CD14-positive monocyte (primary cell): ENCODE data around the gene UBE2Q1. TPM values are rescaled to one million over a fixed set of nuclear protein-coding genes. Genes with fewer than 3 reads are reported as not detected.

ENCODE experiments used
- DNase-seq, 3 donors: peaks; one replicate each; pipeline ENCODE4 v3.0.0-alpha.2; 2011 to 2022
- H2AFZ ChIP-seq: 2 replicates; pipeline ENCODE4 v1.6.0; 2012; ENCODE audit warnings: mild to moderate bottlenecking, low read depth, low read length, inconsistent platforms; ENCODE audit not compliant: insufficient read depth, poor library complexity, severe bottlenecking
- H3K27ac ChIP-seq, 2 donors: 1 replicate in 1 of 2; 2 replicates in 1 of 2; pipeline ENCODE4 v1.5.1; 2012 to 2013; ENCODE audit warnings: low read length in 2 of 2, control low read depth in 1 of 2, inconsistent platforms in 1 of 2, low read depth in 1 of 2, mild to moderate bottlenecking in 1 of 2
- H3K27me3 ChIP-seq, 2 donors: one replicate each; pipeline versions ENCODE4 v1.6.0 to v1.6.1; 2011 to 2013; ENCODE audit warnings: low read length in 2 of 2; ENCODE audit not compliant: control insufficient read depth in 2 of 2, insufficient read depth in 2 of 2
- H3K36me3 ChIP-seq, 2 donors: replicated peaks in 1 of 2; 1 replicate in 1 of 2; 2 replicates in 1 of 2; pipeline versions ENCODE4 v1.5.1 to v1.6.1; 2012 to 2013; ENCODE audit warnings: low read length in 2 of 2, control low read depth in 1 of 2, inconsistent platforms in 1 of 2, mild to moderate bottlenecking in 1 of 2; ENCODE audit not compliant: insufficient read depth in 2 of 2, control insufficient read depth in 1 of 2
- H3K4me1 ChIP-seq, 2 donors: 1 replicate in 1 of 2; 2 replicates in 1 of 2; pipeline versions ENCODE4 v1.5.1 to v1.6.1; 2012 to 2013; ENCODE audit warnings: low read length in 2 of 2, control low read depth in 1 of 2, inconsistent platforms in 1 of 2, mild to moderate bottlenecking in 1 of 2, moderate library complexity in 1 of 2; ENCODE audit not compliant: insufficient read depth in 2 of 2, control insufficient read depth in 1 of 2
- H3K4me2 ChIP-seq: replicated peaks from 2 replicates; pipeline ENCODE3; 2012; ENCODE audit warnings: low read length, moderate library complexity, mild to moderate bottlenecking; ENCODE audit not compliant: poor library complexity, severe bottlenecking; ENCODE audit errors: extremely low read depth
- H3K4me3 ChIP-seq, 3 experiments: fragments of 200-600 bp in 1 of 3; sonication (generic) in 1 of 3; replicated peaks in 1 of 3; 1 replicate in 2 of 3; 2 replicates in 1 of 3; pipeline ENCODE4 v1.5.1; 2011 to 2013; ENCODE audit warnings: low read length in 3 of 3, mild to moderate bottlenecking in 3 of 3, control low read depth in 2 of 3, low read depth in 2 of 3, inconsistent platforms in 1 of 3, moderate library complexity in 1 of 3
- H3K79me2 ChIP-seq: 2 replicates; pipeline ENCODE4 v1.6.0; 2012; ENCODE audit warnings: mild to moderate bottlenecking, control low read depth, inconsistent platforms, low read length, moderate library complexity; ENCODE audit not compliant: insufficient read depth
- H3K9ac ChIP-seq: 2 replicates; pipeline ENCODE4 v1.6.0; 2017; ENCODE audit warnings: low read length, mild to moderate bottlenecking; ENCODE audit not compliant: insufficient read depth, poor library complexity, severe bottlenecking
- H3K9me3 ChIP-seq, 2 donors: replicated peaks in 1 of 2; 1 replicate in 1 of 2; 2 replicates in 1 of 2; pipeline versions ENCODE4 v1.5.1 to v1.6.1; 2012 to 2013; ENCODE audit warnings: low read length in 2 of 2, control low read depth in 1 of 2; ENCODE audit not compliant: control insufficient read depth in 1 of 2, insufficient read depth in 1 of 2
- H4K20me1 ChIP-seq: 2 replicates; pipeline ENCODE4 v1.6.0; 2012; ENCODE audit warnings: mild to moderate bottlenecking, low read length, control low read depth, moderate library complexity; ENCODE audit not compliant: insufficient read depth
- H3K27ac Mint-ChIP-seq, 7 donors: one replicate each; pipeline ENCODE4 v1.8.0; 2020; ENCODE audit warnings: mild to moderate bottlenecking in 7 of 7, mixed read lengths in 7 of 7, moderate library complexity in 6 of 7, inconsistent platforms in 2 of 7
- H3K27me3 Mint-ChIP-seq, 3 donors: one replicate each; pipeline ENCODE4 v1.8.0; 2021 to 2022; ENCODE audit warnings: low read depth in 3 of 3, mild to moderate bottlenecking in 3 of 3, mixed read lengths in 3 of 3, moderate library complexity in 3 of 3, inconsistent platforms in 1 of 3
- H3K36me3 Mint-ChIP-seq, 2 donors: one replicate each; pipeline ENCODE4 v1.8.0; 2020; ENCODE audit warnings: mixed read lengths in 2 of 2, inconsistent platforms in 1 of 2, mild to moderate bottlenecking in 1 of 2
- H3K4me1 Mint-ChIP-seq: one replicate; pipeline ENCODE4 v1.8.0; 2020; ENCODE audit warnings: mild to moderate bottlenecking, mixed read lengths
- H3K4me3 Mint-ChIP-seq, 2 donors: one replicate each; pipeline ENCODE4 v1.8.0; 2020; ENCODE audit warnings: mild to moderate bottlenecking in 2 of 2, mixed read lengths in 2 of 2, moderate library complexity in 1 of 2
- H3K9me3 Mint-ChIP-seq, 7 donors: one replicate each; pipeline ENCODE4 v1.8.0; 2020 to 2022; ENCODE audit warnings: mixed read lengths in 7 of 7, mild to moderate bottlenecking in 6 of 7, moderate library complexity in 6 of 7, inconsistent platforms in 2 of 7
- CTCF ChIP-seq: fragments of 200-600 bp; IDR thresholded peaks from one replicate; pipeline ENCODE4 v1.8.0; 2022; ENCODE audit warnings: antibody characterized with exemption, mild to moderate bottlenecking
- WGBS: methylation state at CpG from one replicate; pipeline ENCODE4 v1.1.5; 2013; ENCODE audit warnings: missing lambda C conversion rate; ENCODE audit not compliant: insufficient coverage; 5-methylcytosine and 5-hydroxymethylcytosine counted together
- intact Hi-C, 2 donors: fragments of 100-400 bp; cut with micrococcal nuclease; formaldehyde crosslinking; loops; one replicate each; pipeline versions ENCODE4 v1.15.0 to v1.15.1; 2023
- polyA plus RNA-seq, 3 donors: library from polyadenylated mRNA; depleted of rRNA in 1 of 3; unstranded in 2 of 3; stranded (reverse) in 1 of 3; fragments of 300-500 nt in 2 of 3; fragments of >200 nt in 1 of 3; fragmentation: Illumina TruSeq in 2 of 3; gene quantifications; 1 replicate in 2 of 3; 2 replicates in 1 of 3; pipeline ENCODE4 v1.2.3, GENCODE V29; 2012 to 2021

The UBE2Q1 gene
- polyA plus RNA-seq, 3 donors, result 6.4 to 22.6 (median 8.4) TPM

- Mint-ChIP-seq H3K9me3 (no peaks in the 10 kb centered on the region), H3K4me3 (no peak overlapping the region), H3K4me1 (peaks cover 40% of the 10 kb centered on the region), H3K27me3 (no peaks in the 10 kb centered on the region), H3K36me3 (peaks cover 62 to 70% of the 10 kb centered on the region in 2 donors), H3K27ac (peak overlapping the region in 4 of 7 donors; percentile 9 to 97 (median 64))
- Histone ChIP-seq H4K20me1 (peaks cover 82% of the 10 kb centered on the region), H3K9me3 (no peaks in the 10 kb centered on the region), H2AFZ (no peak overlapping the region), H3K4me1 (peaks cover 14 to 19% of the 10 kb centered on the region in 2 donors), H3K27ac (peak overlapping the region in 1 of 2 donors; percentile 20), H3K9ac (no peak overlapping the region), H3K79me2 (peaks cover 94% of the 10 kb centered on the region), H3K27me3 (no peaks in the 10 kb centered on the region), H3K4me3 (no peak overlapping the region), H3K4me2 (no peak overlapping the region), H3K36me3 (peaks cover 47 to 76% of the 10 kb centered on the region in 2 donors)
- TF ChIP-seq CTCF, result no peak
- DNase-seq, result no peak
- 60% methylated on average over 1 of the region's 2 CpGs for WGBS
- intact Hi-C loops, result no loop called here
Observed at GRCh38 chr1:154603317-154603716, 44.9 kb upstream of the UBE2Q1 start.

GRCh38 chr1:154599658-154600057, 41.2 kb upstream of the UBE2Q1 start:
- no peak overlapping the region for H3K4me3 Mint-ChIP-seq
- intact Hi-C loops, result no loop called here
- no peaks in the 10 kb centered on the region for H3K4me1 ChIP-seq

More at GRCh38 chr1:154599658-154600057, 41.2 kb upstream of the UBE2Q1 start:
- H3K27me3 Mint-ChIP-seq, result peaks cover 0 to 2% (median 0%) of the 10 kb centered on the region in 3 donors
- Histone ChIP-seq H2AFZ (no peak overlapping the region), H3K79me2 (peaks cover 77% of the 10 kb centered on the region), H3K9ac (no peak overlapping the region), H3K27me3 (no peaks in the 10 kb centered on the region), H3K4me2 (no peak overlapping the region), H3K4me3 (no peak overlapping the region), H3K9me3 (no peaks in the 10 kb centered on the region), H3K36me3 (peaks cover 84 to 99% of the 10 kb centered on the region in 2 donors), H4K20me1 (peaks cover 99% of the 10 kb centered on the region), H3K27ac (peak overlapping the region in 1 of 2 donors; percentile 24)
- no peak for DNase-seq
- peaks cover 15% of the 10 kb centered on the region for H3K4me1 Mint-ChIP-seq
- no peak for TF ChIP-seq CTCF
- WGBS, result no CpG with 5 or more reads among the region's 3 CpGs
- peaks cover 80 to 88% of the 10 kb centered on the region in 2 donors for H3K36me3 Mint-ChIP-seq
- no peaks in the 10 kb centered on the region for H3K9me3 Mint-ChIP-seq
- H3K27ac Mint-ChIP-seq, result peak overlapping the region in 1 of 7 donors; percentile 78
